ENCODE results near the gene LONP1.

The LONP1 gene

DNA sequence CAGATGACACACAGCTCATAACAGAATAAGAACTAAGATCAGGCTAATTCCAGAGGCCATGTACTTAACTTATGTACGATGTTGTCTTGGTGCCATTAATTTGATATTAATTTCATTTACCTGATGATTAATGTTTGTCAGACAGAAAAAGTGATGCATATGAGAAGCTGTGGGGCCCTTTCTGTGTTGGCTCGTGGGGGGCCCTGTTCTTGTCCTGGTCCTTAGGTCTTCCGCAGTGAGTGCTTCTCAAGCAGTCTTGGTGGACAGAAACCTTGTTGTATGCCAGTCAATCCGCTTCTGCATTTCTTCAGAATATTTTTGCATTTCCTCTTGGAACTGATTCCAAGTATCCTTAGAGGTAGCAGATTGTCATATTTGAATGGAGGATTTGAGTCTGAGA is 76.9 kb downstream of the LONP1 start:
- Histone ChIP-seq H3K9ac (ENCODE audit: low read length) (no peak overlapping the region), H3K27ac (ENCODE audit: low read length) (no peak overlapping the region), H3F3A (ENCODE audit: insufficient read depth, low read length) (no peaks in the 10 kb centered on the region), H2AFZ (ENCODE audit: low read length) (no peak overlapping the region), H3K27me3 (replicated peaks; ENCODE audit: insufficient read depth, low read length) (no peaks in the 10 kb centered on the region), H3K79me2 (ENCODE audit: low read length) (peaks cover 100% of the 10 kb centered on the region), H4K20me1 (ENCODE audit: insufficient read depth, low read length) (peaks cover 47% of the 10 kb centered on the region), H3K9me2 (replicated peaks; ENCODE audit: insufficient read depth, low read length) (no peaks in the 10 kb centered on the region), H3K36me3 (replicated peaks; ENCODE audit: insufficient read depth, low read length) (peaks cover 43% of the 10 kb centered on the region), H3K9me3 (replicated peaks; ENCODE audit: insufficient read depth, low read length) (no peaks in the 10 kb centered on the region), H3K4me1 (ENCODE audit: low read length) (no peaks in the 10 kb centered on the region), H3K4me3 (ENCODE audit: low read length) (no peak overlapping the region), H3K4me2 (ENCODE audit: low read depth, low read length) (no peak overlapping the region)
- TF ChIP-seq EZH2phosphoT487 (IDR thresholded peaks at IDR 0.05; ENCODE audit: low read length), result no peak
- TF ChIP-seq, protein P1, sequence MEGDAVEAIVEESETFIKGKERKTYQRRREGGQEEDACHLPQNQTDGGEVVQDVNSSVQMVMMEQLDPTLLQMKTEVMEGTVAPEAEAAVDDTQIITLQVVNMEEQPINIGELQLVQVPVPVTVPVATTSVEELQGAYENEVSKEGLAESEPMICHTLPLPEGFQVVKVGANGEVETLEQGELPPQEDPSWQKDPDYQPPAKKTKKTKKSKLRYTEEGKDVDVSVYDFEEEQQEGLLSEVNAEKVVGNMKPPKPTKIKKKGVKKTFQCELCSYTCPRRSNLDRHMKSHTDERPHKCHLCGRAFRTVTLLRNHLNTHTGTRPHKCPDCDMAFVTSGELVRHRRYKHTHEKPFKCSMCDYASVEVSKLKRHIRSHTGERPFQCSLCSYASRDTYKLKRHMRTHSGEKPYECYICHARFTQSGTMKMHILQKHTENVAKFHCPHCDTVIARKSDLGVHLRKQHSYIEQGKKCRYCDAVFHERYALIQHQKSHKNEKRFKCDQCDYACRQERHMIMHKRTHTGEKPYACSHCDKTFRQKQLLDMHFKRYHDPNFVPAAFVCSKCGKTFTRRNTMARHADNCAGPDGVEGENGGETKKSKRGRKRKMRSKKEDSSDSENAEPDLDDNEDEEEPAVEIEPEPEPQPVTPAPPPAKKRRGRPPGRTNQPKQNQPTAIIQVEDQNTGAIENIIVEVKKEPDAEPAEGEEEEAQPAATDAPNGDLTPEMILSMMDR (IDR thresholded peaks at IDR 0.05; ENCODE audit: low read length), result no peak
- no peak for TF ChIP-seq EZH2 (optimal IDR thresholded peaks at IDR 0.05; ENCODE audit: low read depth, low read length)
- no peak for DNase-seq

DNA sequence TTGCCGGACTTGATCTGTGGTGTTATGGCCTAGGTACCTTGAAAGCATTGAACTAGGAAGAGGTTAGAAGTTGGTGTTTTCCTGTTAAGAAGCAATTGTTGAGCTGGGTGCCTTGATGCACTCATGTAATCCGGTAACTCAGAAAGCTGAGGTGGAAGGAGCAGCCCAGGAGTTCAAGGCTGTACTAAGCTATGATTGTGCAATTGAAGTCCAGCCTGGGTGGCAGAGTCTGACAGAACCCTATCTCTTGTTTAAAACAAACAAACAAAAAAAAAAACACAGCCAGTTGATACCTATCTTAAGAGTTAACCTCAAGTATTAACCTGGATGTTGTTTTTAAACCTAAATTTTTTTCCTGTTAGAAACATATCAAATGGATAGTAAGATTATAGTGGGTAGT is 77.7 kb downstream of the LONP1 start:
- Histone ChIP-seq H3K36me3 (replicated peaks; ENCODE audit: insufficient read depth, low read length) (peaks cover 34% of the 10 kb centered on the region), H3K4me3 (ENCODE audit: low read length) (no peak overlapping the region), H3K4me1 (ENCODE audit: low read length) (no peaks in the 10 kb centered on the region), H3K27ac (ENCODE audit: low read length) (no peak overlapping the region), H3K9me2 (replicated peaks; ENCODE audit: insufficient read depth, low read length) (no peaks in the 10 kb centered on the region), H3K79me2 (ENCODE audit: low read length) (peaks cover 100% of the 10 kb centered on the region), H3K9ac (ENCODE audit: low read length) (no peak overlapping the region), H3F3A (ENCODE audit: insufficient read depth, low read length) (no peaks in the 10 kb centered on the region), H4K20me1 (ENCODE audit: insufficient read depth, low read length) (peaks cover 50% of the 10 kb centered on the region), H3K27me3 (replicated peaks; ENCODE audit: insufficient read depth, low read length) (no peaks in the 10 kb centered on the region), H3K4me2 (ENCODE audit: low read depth, low read length) (no peak overlapping the region), H2AFZ (ENCODE audit: low read length) (no peak overlapping the region), H3K9me3 (replicated peaks; ENCODE audit: insufficient read depth, low read length) (no peaks in the 10 kb centered on the region)
- no peak for DNase-seq
- TF ChIP-seq, protein P1 (IDR thresholded peaks at IDR 0.05; ENCODE audit: low read length), result no peak
- TF ChIP-seq EZH2 (optimal IDR thresholded peaks at IDR 0.05; ENCODE audit: low read depth, low read length) (no peak), EZH2phosphoT487 (IDR thresholded peaks at IDR 0.05; ENCODE audit: low read length) (no peak)
